Natural killer cell (primary cell): Measurements from ENCODE around the gene IGSF6. TPM values are rescaled to one million over a fixed set of nuclear protein-coding genes. Genes with fewer than 3 reads are reported as not detected.
A peak's percentile ranks its signal among the peaks of the same experiment; 100 is the strongest.

ENCODE experiments used
- ATAC-seq, 3 donors: fragments of 150-1000 bp in 2 of 3; fragments of 200-7000 bp in 1 of 3; cut with Tn5 transposase; 1 replicate in 1 of 3; 2 replicates in 2 of 3; pipeline ENCODE4 v1.10.0; 2021; ENCODE audit warnings: mild to moderate bottlenecking in 2 of 3, moderate library complexity in 2 of 3
- DNase-seq, 2 donors: peaks; one replicate each; pipeline versions ENCODE4 v3.0.0 to v3.0.0-alpha.2; 2013 to 2021; ENCODE audit warnings: mixed read lengths in 1 of 2
- H3K27ac ChIP-seq: one replicate; pipeline ENCODE4 v1.5.1; 2013; ENCODE audit warnings: mild to moderate bottlenecking, low read length
- H3K27me3 ChIP-seq: one replicate; pipeline ENCODE4 v1.6.1; 2013; ENCODE audit warnings: low read length; ENCODE audit not compliant: control insufficient read depth, insufficient read depth
- H3K36me3 ChIP-seq: one replicate; pipeline ENCODE4 v1.6.1; 2013; ENCODE audit warnings: low read length; ENCODE audit not compliant: control insufficient read depth, insufficient read depth
- H3K4me1 ChIP-seq: one replicate; pipeline ENCODE4 v1.6.1; 2013; ENCODE audit warnings: low read length; ENCODE audit not compliant: control insufficient read depth, insufficient read depth
- H3K4me3 ChIP-seq: one replicate; pipeline ENCODE4 v1.5.1; 2013; ENCODE audit warnings: low read length
- H3K9me3 ChIP-seq: one replicate; pipeline ENCODE4 v1.6.1; 2013; ENCODE audit warnings: low read length; ENCODE audit not compliant: control insufficient read depth, insufficient read depth
- H3K27ac Mint-ChIP-seq, 2 donors: one replicate each; pipeline ENCODE4 v1.8.0; 2022; ENCODE audit warnings: mild to moderate bottlenecking in 2 of 2, mixed read lengths in 2 of 2, moderate library complexity in 1 of 2
- H3K27me3 Mint-ChIP-seq, 2 donors: one replicate each; pipeline ENCODE4 v1.8.0; 2022; ENCODE audit warnings: low read depth in 2 of 2, mixed read lengths in 2 of 2
- H3K36me3 Mint-ChIP-seq: one replicate; pipeline ENCODE4 v1.8.0; 2022; ENCODE audit warnings: mixed read lengths
- H3K4me1 Mint-ChIP-seq, 2 donors: one replicate each; pipeline ENCODE4 v1.8.0; 2022; ENCODE audit warnings: mixed read lengths in 2 of 2
- H3K4me3 Mint-ChIP-seq: one replicate; pipeline ENCODE4 v1.8.0; 2022; ENCODE audit warnings: mild to moderate bottlenecking, moderate library complexity, mixed read lengths
- H3K9me3 Mint-ChIP-seq, 2 donors: one replicate each; pipeline ENCODE4 v1.8.0; 2022; ENCODE audit warnings: mixed read lengths in 2 of 2
- CTCF ChIP-seq: fragments of 200-600 bp; IDR thresholded peaks from one replicate; pipeline ENCODE4 v1.8.0; 2022; ENCODE audit warnings: antibody characterized with exemption
- WGBS: methylation state at CpG from one replicate; pipeline ENCODE4 v1.1.7; 2013; ENCODE audit warnings: missing lambda C conversion rate; ENCODE audit not compliant: insufficient coverage; 5-methylcytosine and 5-hydroxymethylcytosine counted together
- intact Hi-C: fragments of 100-400 bp; cut with micrococcal nuclease; formaldehyde crosslinking; loops from one replicate; pipeline ENCODE4 v1.14.2; 2022
- total RNA-seq, 4 donors: library from RNA; stranded (reverse); fragments of 120-200 nt in 1 of 4; gene quantifications; one replicate each; pipeline versions ENCODE4 v1.2.3 to v1.2.4, GENCODE V29; 2013 to 2022

Gene IGSF6
- total RNA-seq, 3 donors from 2014 or later (not counting 1 experiment from before 2014, with no cell fraction given), result 2.2 to 4.4 (median 2.6) TPM

- Mint-ChIP-seq H3K36me3 (peaks cover 13% of the 10 kb centered on the region), H3K4me3 (no peak overlapping the region), H3K27me3 (no peaks in the 10 kb centered on the region), H3K9me3 (no peaks in the 10 kb centered on the region), H3K4me1 (peaks cover 14 to 18% of the 10 kb centered on the region in 2 donors), H3K27ac (no peak overlapping the region)
- Histone ChIP-seq H3K4me1 (peaks cover 11% of the 10 kb centered on the region), H3K4me3 (no peak overlapping the region), H3K36me3 (peaks cover 25% of the 10 kb centered on the region), H3K27ac (no peak overlapping the region), H3K9me3 (no peaks in the 10 kb centered on the region), H3K27me3 (no peaks in the 10 kb centered on the region)
- DNase-seq, result no peak
- no peak for TF ChIP-seq CTCF
- WGBS, result 100% methylated on average over 2 of the region's 5 CpGs
- intact Hi-C loops, result no loop called here
- no peak for ATAC-seq
Measured at GRCh38 chr16:21628121-21628726, 24.2 kb downstream of the IGSF6 start.

GRCh38 chr16:21626659-21627277 lies 25.6 kb downstream of the IGSF6 start:
- Histone ChIP-seq H3K36me3 (peaks cover 25% of the 10 kb centered on the region), H3K9me3 (no peaks in the 10 kb centered on the region), H3K27ac (peak overlapping the region; percentile 47), H3K4me1 (peaks cover 11% of the 10 kb centered on the region), H3K27me3 (no peaks in the 10 kb centered on the region), H3K4me3 (no peak overlapping the region)
- Mint-ChIP-seq H3K4me3 (peak overlapping the region; percentile 6), H3K27me3 (no peaks in the 10 kb centered on the region), H3K4me1 (peaks cover 11 to 18% of the 10 kb centered on the region in 2 donors), H3K36me3 (peaks cover 13% of the 10 kb centered on the region), H3K9me3 (no peaks in the 10 kb centered on the region), H3K27ac (peak overlapping the region; percentile 71 to 82)
- no peak for TF ChIP-seq CTCF
- 29% methylated on average over 6 of the region's 6 CpGs for WGBS
- peak in 1 of 2 donors; percentile 43 for DNase-seq
- intact Hi-C loops, result no loop called here
- ATAC-seq, result peak; percentile 63 to 75 (median 67)

- no peak for ATAC-seq
- no peaks in the 10 kb centered on the region for H3K27me3 Mint-ChIP-seq
- no peaks in the 10 kb centered on the region for H3K27me3 ChIP-seq
- peaks cover 17% of the 10 kb centered on the region for H3K4me1 ChIP-seq
- no peak overlapping the region for H3K4me3 ChIP-seq
- H3K4me3 Mint-ChIP-seq, result no peak overlapping the region
- peaks cover 13% of the 10 kb centered on the region for H3K36me3 Mint-ChIP-seq
- TF ChIP-seq CTCF, result no peak
- WGBS, result no CpG with 5 or more reads among the region's 1 CpG
- intact Hi-C loops, result no loop called here
- no peaks in the 10 kb centered on the region for H3K9me3 Mint-ChIP-seq
- no peaks in the 10 kb centered on the region for H3K9me3 ChIP-seq
- peaks cover 25% of the 10 kb centered on the region for H3K36me3 ChIP-seq
- peaks cover 14 to 27% of the 10 kb centered on the region in 2 donors for H3K4me1 Mint-ChIP-seq
- H3K27ac Mint-ChIP-seq, result no peak overlapping the region
- DNase-seq, result no peak
- H3K27ac ChIP-seq, result no peak overlapping the region
Measured at GRCh38 chr16:21625026-21625425, 27.4 kb downstream of the IGSF6 start.
